Gastroesophageal sphincter (tissue), 3 donors: ENCODE measurements around the gene PSMC4.

Source experiments
- EP300 ChIP-seq: sonication (generic); formaldehyde crosslinking; IDR thresholded peaks from one replicate; pipeline ENCODE4 v1.6.1; 2017; ENCODE audit warnings: antibody characterized with exemption, mild to moderate bottlenecking
- POLR2A ChIP-seq, 2 donors: fragments of 450-650 bp; IDR thresholded peaks; one replicate each; pipeline ENCODE4 v1.6.1; 2017; ENCODE audit warnings: antibody characterized with exemption in 2 of 2, mild to moderate bottlenecking in 2 of 2, moderate library complexity in 1 of 2
- POLR2AphosphoS5 ChIP-seq: sonication (generic); formaldehyde crosslinking; IDR thresholded peaks from one replicate; pipeline ENCODE4 v1.6.1; 2017; ENCODE audit warnings: antibody characterized with exemption
- TF ChIP-seq, protein P1 (sequence below), 4 experiments: fragments of 200-600 bp in 2 of 4; fragments of 450-650 bp in 2 of 4; sonication (generic) in 1 of 4; IDR thresholded peaks; one replicate each; pipeline ENCODE4 v1.5.1; 2017 to 2019; ENCODE audit warnings: antibody characterized with exemption in 4 of 4, mild to moderate bottlenecking in 2 of 4, moderate library complexity in 2 of 4

GRCh38 chr19:40009674-40010073 lies 38.7 kb downstream of the PSMC4 start:
- TF ChIP-seq, protein P1, sequence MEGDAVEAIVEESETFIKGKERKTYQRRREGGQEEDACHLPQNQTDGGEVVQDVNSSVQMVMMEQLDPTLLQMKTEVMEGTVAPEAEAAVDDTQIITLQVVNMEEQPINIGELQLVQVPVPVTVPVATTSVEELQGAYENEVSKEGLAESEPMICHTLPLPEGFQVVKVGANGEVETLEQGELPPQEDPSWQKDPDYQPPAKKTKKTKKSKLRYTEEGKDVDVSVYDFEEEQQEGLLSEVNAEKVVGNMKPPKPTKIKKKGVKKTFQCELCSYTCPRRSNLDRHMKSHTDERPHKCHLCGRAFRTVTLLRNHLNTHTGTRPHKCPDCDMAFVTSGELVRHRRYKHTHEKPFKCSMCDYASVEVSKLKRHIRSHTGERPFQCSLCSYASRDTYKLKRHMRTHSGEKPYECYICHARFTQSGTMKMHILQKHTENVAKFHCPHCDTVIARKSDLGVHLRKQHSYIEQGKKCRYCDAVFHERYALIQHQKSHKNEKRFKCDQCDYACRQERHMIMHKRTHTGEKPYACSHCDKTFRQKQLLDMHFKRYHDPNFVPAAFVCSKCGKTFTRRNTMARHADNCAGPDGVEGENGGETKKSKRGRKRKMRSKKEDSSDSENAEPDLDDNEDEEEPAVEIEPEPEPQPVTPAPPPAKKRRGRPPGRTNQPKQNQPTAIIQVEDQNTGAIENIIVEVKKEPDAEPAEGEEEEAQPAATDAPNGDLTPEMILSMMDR (IDR thresholded peaks at IDR 0.05) = no peak
- TF ChIP-seq POLR2A (IDR thresholded peaks at IDR 0.05) (no peak), POLR2AphosphoS5 (no peak), EP300 (no peak)
